HFFc6 (cell line): ENCODE results near the gene RNF207. TPM values are rescaled to one million over a fixed set of nuclear protein-coding genes. Genes with fewer than 3 reads are reported as not detected.

Experiments
- DNase-seq: peaks from one replicate; pipeline ENCODE4 v3.0.0-alpha.2; 2018
- H3K27ac Mint-ChIP-seq: 2 replicates; pipeline ENCODE4 v1.8.0; 2020; ENCODE audit warnings: mild to moderate bottlenecking, mixed read lengths
- H3K27me3 Mint-ChIP-seq: 2 replicates; pipeline ENCODE4 v1.8.0; 2021; ENCODE audit warnings: mild to moderate bottlenecking, moderate library complexity, mixed read lengths; ENCODE audit not compliant: insufficient read depth
- H3K36me3 Mint-ChIP-seq: 2 replicates; pipeline ENCODE4 v1.8.0; 2021; ENCODE audit warnings: low read depth, mixed read lengths
- H3K4me1 Mint-ChIP-seq: 2 replicates; pipeline ENCODE4 v1.8.0; 2020; ENCODE audit warnings: low read depth, mixed read lengths
- H3K4me3 Mint-ChIP-seq: 2 replicates; pipeline ENCODE4 v1.8.0; 2020; ENCODE audit warnings: mild to moderate bottlenecking, moderate library complexity, mixed read lengths
- H3K9me3 Mint-ChIP-seq: 2 replicates; pipeline ENCODE4 v1.8.0; 2020; ENCODE audit warnings: mild to moderate bottlenecking, mixed read lengths
- CTCF ChIP-seq: fragments of 200-600 bp; sonication (generic); IDR thresholded peaks from 2 replicates; pipeline ENCODE4 v1.5.0; 2021; ENCODE audit warnings: antibody characterized with exemption, mild to moderate bottlenecking
- total RNA-seq, 6 experiments: library from RNA; stranded (reverse); fragmentation: NEBNext Ultra II Directional; extraction: Animal tissue kit (Norgen Biotek cat#: 25700); gene quantifications; 2 replicates in 1 of 6; 3 replicates in 5 of 6; pipeline ENCODE4 v1.2.3, GENCODE V29; 2021

The RNF207 gene
- total RNA-seq, 6 experiments from 2014 or later = 2.0 to 5.2 (median 2.9) TPM

GRCh38 chr1:6267686-6268322, 61.9 kb downstream of the RNF207 start:
- H3K4me3 Mint-ChIP-seq = no peak overlapping the region
- peak overlapping the region; percentile 11; the same call in 1 of the 2 replicates for H3K27ac Mint-ChIP-seq
- no peaks in the 10 kb centered on the region for H3K36me3 Mint-ChIP-seq
- no peaks in the 10 kb centered on the region; the same call in 1 of the 2 replicates for H3K27me3 Mint-ChIP-seq
- DNase-seq = peak; percentile 42
- peaks cover 30% of the 10 kb centered on the region for H3K4me1 Mint-ChIP-seq
- H3K9me3 Mint-ChIP-seq = no peaks in the 10 kb centered on the region
- no peak for TF ChIP-seq CTCF

GRCh38 chr1:6268415-6268814, 62.5 kb downstream of the RNF207 start:
- TF ChIP-seq CTCF = no peak
- Mint-ChIP-seq H3K36me3 (no peaks in the 10 kb centered on the region), H3K27me3 (no peaks in the 10 kb centered on the region; the same call in none of the 2 replicates), H3K27ac (no peak overlapping the region), H3K9me3 (no peaks in the 10 kb centered on the region), H3K4me1 (peaks cover 36% of the 10 kb centered on the region), H3K4me3 (no peak overlapping the region)
- DNase-seq = no peak

GRCh38 chr1:6269296-6269695, 63.4 kb downstream of the RNF207 start:
- TF ChIP-seq CTCF = no peak
- Mint-ChIP-seq H3K27ac (no peak overlapping the region), H3K4me3 (no peak overlapping the region), H3K36me3 (no peaks in the 10 kb centered on the region), H3K27me3 (no peaks in the 10 kb centered on the region; the same call in none of the 2 replicates), H3K4me1 (peaks cover 40% of the 10 kb centered on the region), H3K9me3 (no peaks in the 10 kb centered on the region)
- no peak for DNase-seq

- Mint-ChIP-seq H3K4me1 (peaks cover 40% of the 10 kb centered on the region), H3K9me3 (no peaks in the 10 kb centered on the region), H3K4me3 (no peak overlapping the region), H3K27me3 (no peaks in the 10 kb centered on the region; the same call in none of the 2 replicates), H3K27ac (no peak overlapping the region), H3K36me3 (no peaks in the 10 kb centered on the region)
- DNase-seq = no peak
- TF ChIP-seq CTCF = no peak
Measured at GRCh38 chr1:6269720-6270400, 63.9 kb downstream of the RNF207 start.

- Mint-ChIP-seq H3K27me3 (no peaks in the 10 kb centered on the region; the same call in none of the 2 replicates), H3K27ac (no peak overlapping the region), H3K36me3 (no peaks in the 10 kb centered on the region), H3K4me3 (no peak overlapping the region), H3K4me1 (peaks cover 40% of the 10 kb centered on the region), H3K9me3 (no peaks in the 10 kb centered on the region)
- DNase-seq = no peak
- TF ChIP-seq CTCF = no peak
Measured at GRCh38 chr1:6270401-6270800, 64.5 kb downstream of the RNF207 start.

Other genes starting within 250 kb of the RNF207 start
- gene NPHP4, start 213.7 kb upstream of the RNF207 start, total RNA-seq = 1 to 10 TPM; 5.0 to 6.8 (median 6.0) TPM
- gene KCNAB2, start 160.2 kb upstream of the RNF207 start, total RNA-seq = 10 to 100 TPM in 4 of 6 experiments, 1 to 10 TPM in 2; 8.0 to 12.6 (median 10.7) TPM
- under 1 TPM in 4 of 6 experiments, not detected in 2; 0.05 to 0.36 (median 0.16) TPM for gene CHD5, start 25.8 kb upstream of the RNF207 start, total RNA-seq
- gene RPL22, start 6.5 kb upstream of the RNF207 start, total RNA-seq = 100 to 1,000 TPM; 233 to 341 (median 324) TPM
- gene ICMT, start 29.8 kb downstream of the RNF207 start, total RNA-seq = 100 to 1,000 TPM in 2 of 6 experiments, 10 to 100 TPM in 4; 89.8 to 116 (median 96.0) TPM
- gene HES3, start 38.1 kb downstream of the RNF207 start, total RNA-seq = not detected
- gene GPR153, start 55.0 kb downstream of the RNF207 start, total RNA-seq = 1 to 10 TPM; 6.0 to 7.9 (median 7.2) TPM
- 100 to 1,000 TPM; 103 to 125 (median 111) TPM for gene ACOT7, start 187.6 kb downstream of the RNF207 start, total RNA-seq
- gene HES2, start 213.8 kb downstream of the RNF207 start, total RNA-seq = under 1 TPM in 4 of 6 experiments, not detected in 2; 0.14 to 0.35 (median 0.30) TPM
- gene ESPN, start 218.7 kb downstream of the RNF207 start, total RNA-seq = not detected